GM12878 (cell line): Measurements from ENCODE around the gene PPP1R1A. TPM values are rescaled to one million over a fixed set of nuclear protein-coding genes. Genes with fewer than 3 reads are reported as not detected.

ENCODE experiments used
- ATAC-seq: fragments of 200-7000 bp; cut with Tn5 transposase; 3 replicates; pipeline ENCODE4 v1.9.1; 2020; ENCODE audit warnings: mild to moderate bottlenecking, moderate library complexity
- BruUV-seq: library from RNA; stranded (reverse); fragments of 400-500 nt; replicated peaks from 2 replicates; lab custom pipeline; 2021; lab: Mats Ljungman, UMichigan
- CTCF ChIA-PET: fragments of 300-600 bp; sonication (Branson Sonifier 250); formaldehyde crosslinking; extraction: SDS; loops from one replicate; lab custom pipeline; 2021; ENCODE audit warnings: inconsistent platforms; lab: Yijun Ruan, JAX
- POLR2A ChIA-PET: fragments of 350-600 bp; formaldehyde crosslinking; extraction: SDS; loops from one replicate; lab custom pipeline; 2021; ENCODE audit warnings: inconsistent platforms; lab: Charles Lee
- RAD21 ChIA-PET: fragments of 300-600 bp; sonication (Branson Sonifier 250); formaldehyde crosslinking; loops from one replicate; lab custom pipeline; 2023; ENCODE audit warnings: antibody characterized with exemption; ENCODE audit not compliant: unreplicated experiment; lab: Charles Lee
- SMC1A ChIA-PET: fragments of 300-600 bp; sonication (Branson Sonifier 250); formaldehyde crosslinking; loops from one replicate; lab custom pipeline; 2023; ENCODE audit not compliant: unreplicated experiment, uncharacterized antibody; lab: Charles Lee
- DNase-seq: peaks from one replicate; pipeline ENCODE4 v3.0.0-alpha.2; 2011; ENCODE audit warnings: low read depth, low spot score
- FAIRE-seq: peaks from 3 replicates; lab custom pipeline; 2011; peaks lifted over from hg19 to GRCh38; lab: Jason Lieb, UNC
- H2AFZ ChIP-seq: 2 replicates; pipeline ENCODE4 v1.6.0; 2011; ENCODE audit warnings: low read depth, low read length, control low read depth; ENCODE audit not compliant: control insufficient read depth
- H3K27ac ChIP-seq: 2 replicates; pipeline ENCODE4 v1.5.1; 2011; ENCODE audit warnings: control low read depth; ENCODE audit not compliant: control insufficient read depth, insufficient read depth
- H3K27me3 ChIP-seq, 2 experiments: replicated peaks in 1 of 2; 2 replicates each; pipeline versions ENCODE4 v1.6.0 to v1.6.1; 2011; ENCODE audit warnings: low read length in 1 of 2; ENCODE audit not compliant: control insufficient read depth in 2 of 2, insufficient read depth in 2 of 2
- H3K36me3 ChIP-seq, 2 experiments: 2 replicates each; pipeline ENCODE4 v1.5.1; 2011; ENCODE audit warnings: low read length in 1 of 2; ENCODE audit not compliant: control insufficient read depth in 2 of 2, insufficient read depth in 2 of 2
- H3K4me1 ChIP-seq: 2 replicates; pipeline ENCODE4 v1.6.1; 2011; ENCODE audit warnings: mild to moderate bottlenecking, low read length, moderate library complexity, mixed read lengths; ENCODE audit not compliant: control insufficient read depth, insufficient read depth
- H3K4me2 ChIP-seq: 2 replicates; pipeline ENCODE4 v1.6.0; 2011; ENCODE audit warnings: control low read depth; ENCODE audit not compliant: control insufficient read depth, insufficient read depth
- H3K4me3 ChIP-seq: fragments of 200-600 bp; sonication (generic); 2 replicates; pipeline ENCODE4 v1.5.1; 2016
- H3K79me2 ChIP-seq: 2 replicates; pipeline ENCODE4 v1.6.0; 2011; ENCODE audit warnings: low read length; ENCODE audit not compliant: control insufficient read depth, insufficient read depth
- H3K9ac ChIP-seq: 2 replicates; pipeline ENCODE4 v1.8.0; 2011; ENCODE audit warnings: low read length, control low read depth, mixed read lengths; ENCODE audit not compliant: control insufficient read depth, insufficient read depth
- H3K9me3 ChIP-seq: replicated peaks from 3 replicates; pipeline ENCODE4 v1.5.1; 2011; ENCODE audit warnings: mild to moderate bottlenecking, low read length; ENCODE audit not compliant: control insufficient read depth, insufficient read depth
- H4K20me1 ChIP-seq: 2 replicates; pipeline ENCODE4 v1.6.0; 2011; ENCODE audit not compliant: control insufficient read depth, insufficient read depth
- BACH1 ChIP-seq: fragments of 450-650 bp; IDR thresholded peaks from 2 replicates; pipeline ENCODE4 v1.6.1; 2017; ENCODE audit warnings: mild to moderate bottlenecking, borderline replicate concordance
- BCL3 ChIP-seq: IDR thresholded peaks from 2 replicates; pipeline ENCODE4 v1.6.1; 2011; ENCODE audit warnings: borderline replicate concordance, low read depth, mild to moderate bottlenecking, moderate library complexity, low read length; ENCODE audit not compliant: insufficient read depth, poor library complexity, severe bottlenecking
- CHD2 ChIP-seq: IDR thresholded peaks from 2 replicates; pipeline ENCODE4 v1.6.1; 2011; ENCODE audit warnings: low read depth, low read length, improper control_type of control experiment, borderline replicate concordance
- E2F4 ChIP-seq: IDR thresholded peaks from 2 replicates; pipeline ENCODE4 v1.6.1; 2012; ENCODE audit warnings: low read depth, low read length, improper control_type of control experiment
- MLLT1 ChIP-seq: fragments of 450-650 bp; IDR thresholded peaks from 2 replicates; pipeline ENCODE4 v1.6.1; 2016; ENCODE audit warnings: mild to moderate bottlenecking
- NFIC ChIP-seq: IDR thresholded peaks from 2 replicates; pipeline ENCODE4 v1.6.1; 2012; ENCODE audit warnings: low read depth, mild to moderate bottlenecking, inconsistent platforms, low read length, moderate library complexity
- NFYB ChIP-seq: IDR thresholded peaks from 2 replicates; pipeline ENCODE4 v1.6.1; 2011; ENCODE audit warnings: low read depth, mild to moderate bottlenecking, low read length, improper control_type of control experiment, moderate library complexity; ENCODE audit not compliant: insufficient read depth
- NKRF ChIP-seq: fragments of 450-650 bp; conservative IDR thresholded peaks from 2 replicates; pipeline ENCODE4 v1.6.1; 2017; ENCODE audit warnings: mild to moderate bottlenecking, moderate library complexity
- ZBTB11 ChIP-seq: fragments of 450-650 bp; formaldehyde crosslinking; IDR thresholded peaks from 2 replicates; pipeline ENCODE4 v1.5.0; 2022; ENCODE audit warnings: mild to moderate bottlenecking, missing genetic modification characterization
- ZNF207 ChIP-seq: fragments of 450-650 bp; IDR thresholded peaks from 2 replicates; pipeline ENCODE4 v1.6.1; 2014; ENCODE audit warnings: antibody characterized with exemption, mild to moderate bottlenecking, borderline replicate concordance
- WGBS: methylation state at CpG from one replicate; pipeline ENCODE4 v1.1.6; 2016; ENCODE audit warnings: low lambda C conversion rate; ENCODE audit not compliant: insufficient replicate concordance, insufficient coverage; ENCODE audit errors: missing lambda C conversion rate; 5-methylcytosine and 5-hydroxymethylcytosine counted together
- in situ Hi-C: fragments of 300-500 bp; cut with MboI; formaldehyde crosslinking; loops from 9 replicates; pipeline ENCODE4 v1.14.3; 2018; ENCODE audit warnings: mixed read lengths
- intact Hi-C: fragments of 100-400 bp; cut with micrococcal nuclease; formaldehyde crosslinking; loops from one replicate; pipeline ENCODE4 v1.14.2; 2022; ENCODE audit not compliant: unreplicated experiment
- polyA plus RNA-seq, 11 experiments: library from polyadenylated mRNA; depleted of rRNA in 4 of 11; unstranded in 6 of 11; stranded (reverse) in 5 of 11; fragments of >200 nt; fragmentation: Nextera tagmentation in 4 of 11; fragmentation: Illumina TruSeq in 1 of 11; extraction: Ambion mirVana in 4 of 11; extraction: Trizol in 1 of 11; gene quantifications; 1 replicate in 1 of 11; 2 replicates in 10 of 11; pipeline versions ENCODE4 v1.2.1 to v1.2.3, GENCODE V29; 2011 to 2016; ENCODE audit warnings: inconsistent platforms in 2 of 11, missing spikeins in 2 of 11, low read depth in 1 of 11
- total RNA-seq, 4 experiments: library from RNA; depleted of rRNA in 3 of 4; stranded (reverse); fragments of >200 nt in 3 of 4; fragmentation: Illumina TruSeq in 1 of 4; extraction: Trizol in 1 of 4; gene quantifications; 2 replicates each; pipeline versions ENCODE4 v1.2.1 to v1.2.3, GENCODE V29; 2013 to 2021

The PPP1R1A gene
- total and polyA plus RNA-seq, 10 of the 15 experiments (the other 5 are each of a cell fraction or from before 2014, with no cell fraction given): 0.03 to 0.08 (median 0.07) TPM; not detected in 7

- ChIA-PET SMC1A (no interaction called here), CTCF (interaction anchor here (2.5 kb wide), 1 partner anchor 10 kb away, joined by 10 read pairs; no protein-coding TSS in a partner anchor), POLR2A (no interaction called here), RAD21 (no interaction called here)
- Histone ChIP-seq H3K9ac (no peak overlapping the region), H3K4me1 (no peaks in the 10 kb centered on the region), H3K4me2 (no peak overlapping the region), H3K36me3 (no peaks in the 10 kb centered on the region; a peak in 2 of 4 replicates), H3K79me2 (no peaks in the 10 kb centered on the region), H3K9me3 (no peaks in the 10 kb centered on the region), H3K27ac (no peak overlapping the region), H3K27me3 (no peaks in the 10 kb centered on the region), H2AFZ (no peak overlapping the region), H4K20me1 (no peaks in the 10 kb centered on the region), H3K4me3 (no peak overlapping the region)
- intact Hi-C loops: no loop called here
- FAIRE-seq (no peak), DNase-seq (no peak), ATAC-seq (no peak)
- no TSS peak for BruUV-seq
- WGBS: 99% methylated on average over 4 of the region's 4 CpGs
- in situ Hi-C loops: no loop called here
- TF ChIP-seq BCL3 (no peak), NKRF (no peak), NFIC (no peak), ZNF207 (no peak), E2F4 (no peak), ZBTB11 (no peak), BACH1 (no peak), CHD2 (no peak), NFYB (no peak), MLLT1 (no peak)
Observed at GRCh38 chr12:54569995-54570528, 18.4 kb downstream of the PPP1R1A start.
